Activated T-helper 1 cell treated with Interleukin-2 at 50 U/mL for 16 hours (primary cell): ENCODE results near the gene B3GAT3.
"Not testable (repeated sequence)": the region's sequence is repeated elsewhere in the genome, so short reads cannot be mapped to it uniquely, and the experiment has no call there.

Experiments
- DNase-seq: peaks from one replicate; pipeline ENCODE4 v3.0.0-alpha.2; 2020; ENCODE audit warnings: low read depth

B3GAT3 gene

GRCh38 chr11:62621567-62622470 lies at the start of gene B3GAT3:
TSS of gene B3GAT3 (minus strand) at chr11:62621986. CDS start at chr11:62621947, 39 bp downstream.
- peak; percentile 94 for DNase-seq

- DNase-seq: no peak
Measured at GRCh38 chr11:62671236-62671607, 49.4 kb upstream of the B3GAT3 start.

GRCh38 chr11:62669420-62670161 lies 47.8 kb upstream of the B3GAT3 start:
- no peak for DNase-seq

- DNase-seq: no peak
Measured at GRCh38 chr11:62667460-62667859, 45.7 kb upstream of the B3GAT3 start.

GRCh38 chr11:62666259-62666926 lies 44.6 kb upstream of the B3GAT3 start:
- DNase-seq: no peak

GRCh38 chr11:62665599-62666258 lies 43.9 kb upstream of the B3GAT3 start:
- peak; percentile 25 for DNase-seq

- DNase-seq: peak; percentile 94
Measured at GRCh38 chr11:62665075-62665598, 43.4 kb upstream of the B3GAT3 start, which contains the start of the genes C11orf98 and CSKMT. TSS of gene C11orf98 (minus strand) at chr11:62665210. CDS start at chr11:62665169, 41 bp downstream. TSS of gene CSKMT (plus strand) at chr11:62665312. CDS start at chr11:62665880, 568 bp downstream.

- DNase-seq: no peak
Measured at GRCh38 chr11:62664405-62665074, 42.8 kb upstream of the B3GAT3 start.

GRCh38 chr11:62656796-62657429 lies 35.1 kb upstream of the B3GAT3 start:
- DNase-seq: no peak

- DNase-seq: no peak
Measured at GRCh38 chr11:62654297-62654696, 32.5 kb upstream of the B3GAT3 start.

- DNase-seq: no peak
Measured at GRCh38 chr11:62652161-62653006, 30.6 kb upstream of the B3GAT3 start.

- not testable (repeated sequence) for DNase-seq
Measured at GRCh38 chr11:62650283-62650682, 28.5 kb upstream of the B3GAT3 start.

GRCh38 chr11:62649486-62649885 lies 27.7 kb upstream of the B3GAT3 start:
- no peak for DNase-seq

GRCh38 chr11:62648967-62649364 lies 27.2 kb upstream of the B3GAT3 start:
- no peak for DNase-seq

- DNase-seq: no peak
Measured at GRCh38 chr11:62648185-62648966, 26.6 kb upstream of the B3GAT3 start.

GRCh38 chr11:62647609-62648005 lies 25.8 kb upstream of the B3GAT3 start:
- DNase-seq: no peak

GRCh38 chr11:62646825-62647608 lies 25.2 kb upstream of the B3GAT3 start:
- DNase-seq: no peak
